ENCODE data around the gene ICAM1.

ICAM1 gene

GRCh38 chr19:10293637-10294367 lies 22.9 kb downstream of the ICAM1 start:
- DNase-seq (ENCODE audit: low read depth), result no peak

GRCh38 chr19:10294368-10294697 lies 23.4 kb downstream of the ICAM1 start:
- no peak for DNase-seq (ENCODE audit: low read depth)

- peak; percentile 60 for DNase-seq (ENCODE audit: low read depth)
Measured at GRCh38 chr19:10295305-10295846, 24.5 kb downstream of the ICAM1 start.

- DNase-seq (ENCODE audit: low read depth), result no peak
Measured at GRCh38 chr19:10295847-10296591, 25.1 kb downstream of the ICAM1 start.

- no peak for DNase-seq (ENCODE audit: low read depth)
Measured at GRCh38 chr19:10299545-10300458, 28.9 kb downstream of the ICAM1 start.

- no peak for DNase-seq (ENCODE audit: low read depth)
Measured at GRCh38 chr19:10305139-10305806, 34.4 kb downstream of the ICAM1 start.

GRCh38 chr19:10306327-10306726 lies 35.4 kb downstream of the ICAM1 start:
- DNase-seq (ENCODE audit: low read depth), result no peak

- no peak for DNase-seq (ENCODE audit: low read depth)
Measured at GRCh38 chr19:10309423-10309822, 38.5 kb downstream of the ICAM1 start, which contains the start of gene ZGLP1. Gene ZGLP1 (minus strand): TSS chr19:10309815.

- peak; percentile 85 for DNase-seq (ENCODE audit: low read depth)
Measured at GRCh38 chr19:10315335-10316214, 44.7 kb downstream of the ICAM1 start, which contains the start of gene FDX2. Gene FDX2 (minus strand): TSS chr19:10316015. CDS start chr19:10315996, 19 bp downstream.

- no peak for DNase-seq (ENCODE audit: low read depth)
Measured at GRCh38 chr19:10316229-10317044, 45.5 kb downstream of the ICAM1 start.

- no peak for DNase-seq (ENCODE audit: low read depth)
Measured at GRCh38 chr19:10317045-10317856, 46.3 kb downstream of the ICAM1 start.

- DNase-seq (ENCODE audit: low read depth), result no peak
Measured at GRCh38 chr19:10317857-10318462, 47.0 kb downstream of the ICAM1 start.

- no peak for DNase-seq (ENCODE audit: low read depth)
Measured at GRCh38 chr19:10318807-10319682, 48.1 kb downstream of the ICAM1 start.

- no peak for DNase-seq (ENCODE audit: low read depth)
Measured at GRCh38 chr19:10320602-10321416, 49.9 kb downstream of the ICAM1 start.

GRCh38 chr19:10321417-10321797 lies 50.5 kb downstream of the ICAM1 start:
- DNase-seq (ENCODE audit: low read depth), result no peak

All from T-helper 22 cell (primary cell).